Measurements from ENCODE around the gene RHEBL1.

RHEBL1 gene

DNA sequence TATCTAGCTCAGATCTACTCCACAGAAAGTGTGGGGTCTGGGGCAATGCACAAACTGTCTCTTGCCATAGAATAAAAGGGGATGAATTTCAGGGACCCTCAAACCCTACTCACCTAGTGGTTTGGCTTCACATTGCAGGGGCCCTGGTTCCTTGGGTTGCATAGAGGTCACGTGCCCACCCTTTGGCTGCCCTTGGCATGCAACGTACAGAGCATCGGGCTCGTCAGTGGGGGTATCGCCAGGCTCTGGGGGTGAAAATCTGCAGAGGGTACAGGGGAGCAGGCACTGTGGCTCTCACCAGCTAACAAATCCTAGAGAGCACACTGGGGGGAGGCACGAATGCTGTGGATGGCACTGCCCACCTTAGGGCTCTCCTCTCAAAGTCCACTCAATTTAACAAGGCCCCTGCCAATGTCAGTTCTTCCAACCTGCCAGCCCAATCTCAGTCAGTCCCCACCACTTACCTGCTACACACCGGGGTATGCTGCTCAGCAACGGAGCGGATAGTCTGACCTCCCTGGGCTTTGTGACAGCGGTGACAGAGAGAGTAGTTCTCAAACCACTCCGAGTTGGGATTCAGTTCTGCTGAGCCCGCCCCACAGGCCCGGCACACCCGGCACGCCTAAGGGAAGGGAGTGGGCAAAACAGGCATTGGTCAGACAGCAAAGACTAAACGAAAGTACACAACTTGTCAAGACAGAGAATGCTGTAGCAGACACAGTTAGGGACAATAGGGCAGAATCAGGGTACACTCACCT lies 17.1 kb downstream of the RHEBL1 start:
- DNase-seq: no peak

DNA sequence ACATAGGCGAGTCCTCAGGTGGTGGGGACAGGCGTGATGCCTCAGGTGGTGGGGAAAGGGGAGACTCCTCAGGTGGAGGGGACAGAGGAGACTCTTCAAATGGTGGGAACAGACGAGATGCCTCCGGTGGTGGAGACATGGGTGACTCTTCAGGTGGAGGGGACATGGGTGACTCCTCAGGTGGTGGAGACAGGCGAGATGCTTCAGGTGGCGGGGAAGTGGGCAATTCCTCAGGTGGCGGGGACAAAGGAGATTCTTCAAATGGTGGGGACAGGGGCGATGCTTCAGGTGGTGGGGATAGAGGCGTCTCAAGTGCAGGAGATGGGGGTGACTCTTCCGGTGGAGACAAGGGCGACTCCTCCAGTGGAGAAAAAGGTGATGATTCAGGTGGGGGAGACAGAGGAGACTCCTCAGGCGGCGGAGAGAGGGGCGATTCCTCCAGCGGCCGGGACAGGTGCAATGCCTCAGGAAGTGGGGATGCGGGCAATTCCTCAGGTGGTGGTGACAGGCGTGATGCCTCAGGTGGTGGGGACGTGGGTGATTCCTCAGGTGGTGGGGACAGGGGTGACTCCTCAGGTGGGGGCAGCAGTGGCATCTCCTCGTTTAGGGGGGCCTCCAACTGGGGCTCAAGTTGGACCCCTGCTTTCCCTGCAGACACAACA lies 17.9 kb downstream of the RHEBL1 start:
- no peak for DNase-seq

DNA sequence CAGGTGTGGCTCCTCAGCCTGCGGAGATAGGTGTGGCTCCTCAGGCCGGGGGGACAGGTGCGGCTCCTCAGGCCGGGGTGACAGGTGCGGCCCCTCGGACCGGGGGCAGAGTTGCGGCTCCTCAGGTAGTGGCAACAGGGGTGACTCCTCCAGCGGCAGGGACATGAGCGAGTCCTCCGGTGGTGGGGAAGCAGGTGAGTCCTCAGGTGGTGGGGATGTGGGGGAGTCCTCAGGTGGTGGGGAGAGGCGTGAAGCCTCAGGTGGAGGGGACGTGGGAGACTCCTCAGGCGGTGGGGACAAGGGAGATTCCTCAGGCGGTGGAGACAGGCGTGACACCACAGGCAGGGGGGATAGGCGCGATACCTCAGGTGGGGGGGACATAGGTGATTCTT lies 18.4 kb downstream of the RHEBL1 start:
- no peak for DNase-seq

DNA sequence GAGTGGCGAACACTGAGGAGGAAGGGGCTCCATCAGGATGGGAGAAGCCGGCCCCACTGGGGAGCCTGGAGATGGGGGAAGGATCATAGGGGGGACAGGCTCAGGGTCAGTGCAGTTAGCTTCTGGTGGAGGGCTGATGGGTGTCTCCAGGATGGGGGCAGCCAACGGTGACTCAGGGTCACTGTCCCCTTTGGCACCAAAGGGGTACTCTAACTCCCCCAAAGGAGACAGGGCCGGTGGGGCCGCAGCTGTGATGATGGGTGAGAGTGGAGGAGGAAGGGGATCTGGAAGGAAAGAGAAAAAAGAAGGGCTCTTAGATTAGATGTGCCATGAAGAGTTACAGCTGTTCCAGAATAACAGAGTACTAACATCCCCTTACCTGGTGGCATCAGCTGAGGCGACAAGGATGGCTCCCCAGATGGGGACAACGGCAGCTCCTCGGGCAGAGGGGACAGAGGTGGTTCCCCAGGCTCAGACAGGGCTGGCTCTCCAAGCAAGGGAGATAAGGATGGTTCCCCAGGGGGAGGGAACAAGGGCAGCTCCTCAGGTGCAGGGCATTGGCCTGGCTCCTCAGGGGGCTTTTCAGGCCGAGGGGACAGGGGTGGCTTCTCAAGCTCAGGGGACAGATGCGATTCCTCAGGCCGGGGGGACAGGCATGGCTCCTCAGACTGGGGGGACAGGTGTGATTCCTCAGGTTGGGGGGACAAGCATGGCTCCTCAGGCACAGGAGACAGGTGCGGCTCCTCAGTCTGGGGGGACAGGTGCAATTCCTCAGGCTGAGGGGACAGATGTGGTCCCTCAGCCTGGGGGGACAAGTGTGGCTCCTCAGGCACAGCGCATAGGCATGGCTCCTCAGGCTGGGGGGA lies 19.0 kb downstream of the RHEBL1 start:
- no peak for DNase-seq

DNA sequence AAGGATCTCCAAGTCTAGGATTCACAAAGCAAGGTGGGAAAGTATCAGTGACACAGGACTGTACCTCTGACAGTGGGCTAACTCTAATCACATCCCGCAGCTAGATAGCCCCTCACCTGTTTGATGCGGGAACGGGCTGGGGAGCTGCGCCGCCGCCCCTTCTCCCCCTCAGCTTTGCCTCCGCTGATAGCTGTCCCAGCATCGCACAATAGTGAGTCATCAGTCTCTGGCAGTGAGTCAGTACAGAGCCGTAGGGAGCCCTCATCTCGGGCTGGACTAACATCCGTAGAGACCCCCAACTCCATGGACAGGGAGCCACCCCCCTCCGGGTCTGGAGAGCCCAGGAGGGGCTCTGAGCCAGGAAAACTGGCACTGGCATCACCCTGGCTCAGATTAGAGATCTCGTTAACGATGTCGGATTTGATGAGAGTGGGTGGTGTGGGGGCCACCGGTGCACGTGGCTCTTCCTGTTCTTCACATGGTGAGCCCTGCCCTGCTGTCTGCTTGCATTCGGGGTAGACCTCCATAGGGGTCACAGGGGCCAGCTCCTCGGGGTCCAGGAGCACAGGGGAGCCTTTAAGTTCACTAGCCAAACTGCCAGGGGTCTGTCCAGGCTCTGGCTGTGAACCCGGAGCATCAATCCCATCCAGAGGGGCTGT lies 20.1 kb downstream of the RHEBL1 start:
- no peak for DNase-seq

DNA sequence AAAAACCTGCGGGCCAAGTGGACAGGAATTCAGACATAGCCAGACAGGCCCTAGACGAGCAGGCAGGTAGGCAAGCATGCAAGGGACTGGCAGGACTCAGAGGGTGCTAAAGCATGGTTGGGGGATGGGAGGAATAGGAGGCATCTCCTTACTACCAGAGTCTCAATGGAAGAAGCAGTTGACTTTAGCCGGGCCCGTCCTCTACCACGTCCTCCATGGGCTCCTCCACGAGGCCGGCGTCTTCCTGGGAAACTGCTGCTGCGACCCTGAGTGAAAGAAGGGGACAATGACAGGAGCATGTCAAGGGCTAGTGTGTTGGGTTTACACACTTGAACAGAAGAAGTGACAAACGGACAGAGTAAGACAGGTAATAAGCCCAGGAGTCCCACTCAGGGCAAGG lies 20.8 kb downstream of the RHEBL1 start:
- no peak for DNase-seq

DNA sequence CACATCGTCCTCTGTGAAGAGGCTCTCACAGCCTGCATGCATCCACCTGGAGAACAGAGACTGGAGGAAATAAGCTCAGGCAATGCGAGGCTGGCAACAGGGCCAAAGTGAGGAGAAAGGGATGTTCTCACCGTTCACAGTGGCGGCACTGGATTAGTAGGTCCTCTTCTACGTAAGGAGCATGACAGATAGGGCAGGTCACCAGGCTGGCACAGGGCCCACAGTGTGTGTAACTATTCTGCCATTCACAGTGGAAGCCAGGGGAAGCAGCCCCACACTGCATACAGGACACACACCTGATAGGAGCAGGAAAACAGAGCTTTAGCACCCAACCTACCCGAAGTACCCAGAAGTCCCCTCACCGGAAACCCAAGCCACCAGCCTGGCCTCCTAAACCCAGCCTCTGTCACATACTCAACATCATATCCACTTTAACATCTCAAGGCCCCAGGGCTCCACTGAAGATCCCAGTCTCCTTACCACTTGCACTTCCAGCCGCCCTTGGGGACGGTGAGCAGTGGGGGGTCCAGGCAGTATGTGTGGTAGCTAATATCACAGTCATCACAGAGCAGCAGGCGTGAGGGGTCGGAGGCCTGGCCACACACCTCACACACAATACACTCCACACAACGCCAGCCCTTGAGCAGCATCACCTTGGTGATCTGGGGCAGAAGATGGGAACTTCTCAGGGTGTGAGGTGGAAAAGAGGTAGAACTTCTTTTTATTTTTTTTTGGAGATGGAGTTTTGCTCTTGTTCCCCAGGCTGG lies 23.5 kb downstream of the RHEBL1 start:
- DNase-seq: no peak

DNA sequence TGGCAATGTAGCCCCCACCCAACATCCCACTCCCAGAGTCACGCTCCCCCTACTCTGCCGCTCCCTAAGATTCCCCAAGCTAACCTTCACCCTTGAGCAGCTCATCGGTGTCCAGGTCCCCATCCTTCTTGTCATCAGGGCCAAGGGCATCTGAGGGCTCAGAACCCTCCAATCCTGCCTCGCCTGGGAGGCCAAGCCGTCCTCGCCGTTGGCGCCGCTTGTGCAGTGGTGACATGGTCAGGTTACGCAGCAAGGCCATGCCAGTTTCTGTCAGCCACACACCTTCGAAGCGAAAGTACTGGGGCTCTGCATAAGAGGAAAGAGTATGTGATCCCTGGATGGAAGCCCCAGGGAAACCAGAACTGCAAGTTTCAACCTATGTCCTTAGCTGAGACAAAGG lies 25.1 kb downstream of the RHEBL1 start:
- no peak for DNase-seq

DNA sequence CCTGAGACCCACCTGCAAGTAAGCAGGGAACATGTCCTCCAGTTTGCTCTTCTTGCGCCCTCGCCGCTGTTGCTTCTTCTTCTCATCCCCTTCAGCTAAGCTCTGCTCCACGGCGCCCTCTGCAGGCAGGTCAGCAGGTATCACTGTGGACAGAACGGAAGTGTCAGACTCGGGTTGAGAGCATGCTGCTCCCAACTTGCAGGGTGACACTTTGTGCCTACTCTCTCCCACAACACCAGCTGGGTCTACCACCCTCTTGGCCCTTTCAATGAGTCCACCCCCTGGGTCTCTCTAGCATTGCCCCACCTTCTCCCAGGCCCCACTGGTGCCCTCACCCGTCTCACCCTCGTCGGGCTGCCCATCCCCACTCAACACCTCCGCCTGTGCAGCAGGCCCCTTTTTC lies 25.9 kb downstream of the RHEBL1 start:
- DNase-seq: no peak

DNA sequence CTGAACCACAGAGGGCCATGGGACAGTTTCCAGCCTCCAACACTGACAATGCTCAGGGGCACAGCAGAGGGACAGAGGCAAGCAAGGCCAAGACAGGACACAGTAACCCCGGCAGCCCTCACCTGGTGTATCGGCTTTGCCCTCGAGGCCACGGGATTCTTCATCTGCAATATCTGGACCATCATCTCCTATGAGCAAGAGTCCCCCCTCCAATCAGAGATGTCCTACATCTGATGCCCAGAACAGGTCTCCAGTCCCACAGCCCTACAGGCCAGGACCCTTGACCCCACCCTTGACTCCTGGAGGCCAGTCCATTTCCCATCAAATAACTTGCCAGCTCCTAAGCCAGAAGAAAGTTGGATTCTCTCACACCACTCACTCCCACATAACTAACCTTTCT lies 26.5 kb downstream of the RHEBL1 start:
- DNase-seq: no peak

DNA sequence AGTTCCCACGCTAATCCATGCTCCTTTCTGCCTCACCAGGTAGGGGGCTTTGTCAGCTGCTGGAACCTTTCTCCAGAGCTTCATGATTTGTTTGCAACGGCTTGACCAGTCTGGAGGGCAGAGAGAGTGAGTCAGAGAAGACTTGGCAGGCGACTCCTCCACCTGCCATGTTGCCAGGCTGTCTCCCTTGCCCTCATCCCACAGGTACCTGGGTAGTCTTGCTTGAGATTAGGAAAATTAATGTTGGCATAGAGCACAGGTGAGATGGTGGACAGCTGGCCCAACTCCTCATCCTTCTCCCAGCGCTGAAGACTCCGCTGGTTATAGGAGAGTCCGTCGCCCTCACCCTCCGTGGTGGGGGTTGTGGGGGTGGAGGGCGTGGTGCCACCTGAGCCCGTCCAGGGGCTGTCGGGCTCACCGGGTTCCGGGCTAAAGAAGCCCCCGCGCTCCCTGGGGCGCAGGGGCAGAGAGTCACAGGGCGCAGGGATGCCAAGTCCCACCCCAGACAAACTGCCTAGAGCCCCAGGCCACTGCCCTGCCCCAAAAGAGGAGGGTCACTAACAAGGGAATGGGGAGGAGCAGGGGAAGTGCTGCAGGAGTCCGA lies 27.8 kb downstream of the RHEBL1 start:
- no peak for DNase-seq

DNA sequence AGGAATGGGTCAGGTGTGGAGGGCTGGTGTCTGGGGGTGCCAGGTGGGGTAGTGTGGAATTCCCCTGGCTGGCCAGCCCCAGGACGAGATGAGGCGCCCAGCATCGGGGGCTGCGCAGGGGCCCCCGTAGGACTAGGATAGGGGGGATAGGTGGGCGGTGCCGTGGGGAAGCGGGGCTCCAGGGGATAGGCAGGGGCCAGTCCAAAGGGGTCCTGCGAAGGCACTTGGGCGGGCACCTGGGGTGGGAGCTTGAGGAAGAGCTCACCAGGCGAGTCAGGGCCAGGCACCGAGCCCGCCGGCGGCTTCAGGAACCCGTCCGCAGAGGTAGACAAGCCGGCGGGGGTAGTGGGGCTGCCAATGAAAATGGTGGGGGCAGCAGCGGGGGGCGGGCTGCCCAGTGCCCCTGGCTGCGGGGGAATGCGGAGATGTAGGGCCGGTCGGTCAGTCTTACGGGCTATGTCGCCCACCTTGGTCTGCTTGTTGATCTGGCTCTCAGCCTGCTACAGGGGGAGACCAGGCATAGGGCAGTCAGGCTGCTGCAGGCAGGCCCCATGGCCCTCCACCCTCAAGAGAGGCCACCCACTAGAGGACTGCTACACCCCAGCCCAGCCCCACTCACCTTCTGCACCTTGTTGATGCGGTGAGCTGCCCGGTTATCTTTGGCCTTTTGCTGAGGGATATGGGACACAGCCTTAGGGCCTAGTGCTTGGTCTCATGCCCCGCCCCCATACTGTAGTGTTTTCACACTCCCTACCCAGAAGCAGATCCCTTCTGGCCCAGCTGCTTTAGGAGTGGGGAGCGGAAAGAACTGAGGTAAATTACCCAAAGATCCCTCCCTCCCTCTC lies 28.5 kb downstream of the RHEBL1 start:
- no peak for DNase-seq

DNA sequence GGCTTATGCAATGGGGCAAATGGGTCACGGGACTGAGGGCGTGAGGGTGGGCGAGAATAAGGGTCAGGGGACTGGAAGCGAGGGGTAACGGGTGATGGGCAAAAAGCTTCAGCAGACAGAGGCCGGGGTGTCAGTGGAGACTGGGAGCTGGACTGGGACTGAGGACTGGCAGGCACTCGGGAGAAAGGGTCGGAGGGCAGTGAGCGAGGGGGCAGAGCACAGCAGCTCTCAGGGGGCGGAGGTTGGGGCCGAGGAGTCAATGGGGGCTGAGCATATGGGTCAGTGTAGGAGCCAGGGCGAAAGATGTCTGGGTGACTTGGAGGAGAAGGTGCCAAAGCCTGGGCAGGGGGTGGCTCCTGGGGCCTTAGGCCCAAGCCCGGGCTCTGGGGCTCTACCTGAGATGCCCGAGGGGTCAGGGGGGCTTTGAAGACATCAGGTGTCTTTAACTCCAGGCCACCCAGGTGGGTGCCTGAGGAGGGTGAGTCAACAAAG lies 29.4 kb downstream of the RHEBL1 start:
- DNase-seq: no peak

DNA sequence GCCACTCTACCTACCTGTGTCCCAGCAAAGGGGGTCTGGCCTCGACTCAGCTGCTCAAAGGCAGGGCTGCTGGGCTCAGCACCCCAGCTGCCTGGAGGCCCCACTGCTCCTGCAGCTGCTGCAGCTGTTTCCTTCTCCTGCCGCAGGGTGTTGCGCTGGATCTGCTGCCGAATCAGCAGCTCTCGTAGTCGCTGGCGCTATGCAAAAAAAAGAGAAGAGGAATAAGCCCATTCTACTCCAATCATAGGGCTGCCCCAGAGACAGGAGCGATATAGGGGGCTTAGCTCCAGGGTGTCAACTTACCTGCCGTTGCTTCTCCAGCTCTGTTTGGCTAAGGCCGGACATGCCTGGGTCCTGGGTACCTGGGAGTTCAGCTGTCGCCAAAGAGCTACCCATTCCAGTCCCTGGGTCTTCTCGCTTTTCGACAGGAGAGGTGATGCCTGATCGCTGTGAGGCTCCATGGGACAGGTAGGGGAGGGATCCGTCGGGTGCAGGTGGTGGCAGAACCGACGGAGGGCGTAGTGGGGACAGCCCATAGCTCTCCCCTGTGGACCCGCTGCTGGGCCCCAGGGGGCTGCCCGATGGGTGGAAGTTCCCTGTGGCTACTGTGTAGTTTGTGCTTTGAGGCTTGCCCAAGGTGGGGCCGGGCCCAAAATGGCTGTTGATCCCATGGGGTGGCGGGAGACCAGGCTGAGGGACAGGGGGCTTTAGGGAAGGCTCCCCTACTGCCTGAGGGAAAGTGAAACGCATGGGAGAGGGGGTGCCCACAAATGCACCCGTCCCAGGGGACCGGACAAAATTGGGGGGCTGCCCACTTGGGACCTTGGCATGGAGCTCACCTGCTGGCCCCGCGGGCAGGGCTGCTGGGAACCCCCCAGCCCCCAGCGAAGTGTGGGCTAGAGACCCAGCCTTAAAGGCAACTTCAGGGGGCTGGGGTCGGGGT lies 30.1 kb downstream of the RHEBL1 start:
- DNase-seq: no peak

DNA sequence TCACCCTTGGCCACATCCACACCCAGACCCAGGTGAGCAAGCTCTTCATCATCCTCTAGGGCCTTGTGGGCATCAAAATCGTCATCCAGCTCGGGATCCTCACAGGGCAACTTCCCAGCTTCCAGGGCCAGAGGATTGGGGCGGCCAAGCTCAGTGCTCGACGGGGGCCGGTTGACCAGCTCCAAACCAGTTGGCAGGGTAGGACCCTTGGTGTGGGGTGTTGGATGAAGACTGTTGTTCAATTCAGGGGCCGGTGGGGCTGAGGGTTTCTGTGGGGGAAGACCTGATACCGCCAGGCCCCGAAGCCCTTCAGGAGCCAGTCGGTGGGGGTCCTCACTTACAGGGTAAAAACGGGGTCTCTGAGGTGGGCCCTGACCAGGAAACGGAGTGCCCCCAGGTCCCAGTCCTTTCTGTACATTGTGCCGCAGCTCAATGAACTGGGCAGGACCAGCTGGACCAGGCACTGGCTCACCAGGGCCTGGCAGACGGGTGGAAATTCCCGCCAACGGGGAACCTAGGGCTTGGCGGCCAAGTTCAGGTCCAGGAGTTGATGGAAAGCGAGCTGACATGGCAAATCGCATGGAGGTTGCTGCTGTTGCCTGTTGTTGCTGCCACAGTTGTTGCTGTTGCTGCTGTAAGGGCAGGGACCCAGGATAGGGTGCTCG lies 31.4 kb downstream of the RHEBL1 start:
- DNase-seq: no peak

DNA sequence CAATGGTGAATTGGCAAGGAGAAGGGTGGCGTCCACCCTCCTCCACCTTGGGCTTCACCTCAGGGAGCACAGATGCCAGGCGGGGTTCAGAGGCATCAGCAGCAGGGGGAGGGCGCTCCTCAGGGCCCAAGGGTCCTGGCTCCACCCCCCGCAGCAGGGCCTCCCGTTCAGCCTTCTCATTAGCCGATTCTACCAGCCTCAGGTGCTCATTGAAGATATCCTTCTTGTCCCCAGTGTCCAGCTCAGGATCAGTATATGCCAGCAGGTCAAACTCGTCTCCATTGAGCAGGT lies 31.9 kb downstream of the RHEBL1 start:
- no peak for DNase-seq

DNA sequence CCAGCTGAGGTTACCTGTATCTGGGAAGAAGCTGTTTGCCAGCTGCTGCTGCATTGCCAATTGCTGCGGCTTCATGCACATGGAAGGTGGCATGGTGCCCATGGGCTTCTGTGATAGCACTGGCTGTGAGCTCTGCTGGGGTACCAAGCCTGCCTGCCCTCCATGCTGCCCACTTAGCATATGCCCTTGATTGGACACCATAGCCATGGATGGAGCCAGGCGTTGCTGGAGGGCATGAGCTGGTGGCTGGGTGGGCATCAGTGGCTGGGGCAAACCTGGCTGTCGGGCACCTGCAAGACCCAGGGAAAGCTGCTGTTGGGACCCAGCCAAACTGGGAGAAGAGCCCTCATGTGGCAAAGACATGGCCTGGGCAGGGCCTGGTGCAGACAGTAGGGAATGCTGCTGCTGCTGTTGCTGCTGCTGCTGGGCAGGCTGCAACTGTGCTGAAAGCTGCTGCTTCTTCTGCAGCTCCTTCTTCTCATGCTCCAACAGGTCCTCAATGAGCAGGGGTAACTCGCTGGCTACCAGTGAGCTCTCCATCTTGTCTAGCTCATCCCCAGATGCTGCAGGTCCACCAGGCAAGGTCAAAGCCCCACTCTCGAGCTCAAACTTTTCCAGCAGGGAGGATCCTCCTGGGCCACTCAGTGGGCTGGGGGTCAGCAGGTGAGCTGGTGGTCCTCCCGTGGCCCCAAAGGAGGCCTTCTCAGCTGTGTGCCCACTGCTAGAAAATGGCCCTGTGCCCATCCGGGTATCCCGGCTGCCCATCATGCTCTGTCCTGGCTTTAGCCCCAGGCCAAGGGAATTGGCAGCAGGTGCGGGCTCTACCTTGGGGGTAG lies 32.5 kb downstream of the RHEBL1 start:
- DNase-seq: no peak

DNA sequence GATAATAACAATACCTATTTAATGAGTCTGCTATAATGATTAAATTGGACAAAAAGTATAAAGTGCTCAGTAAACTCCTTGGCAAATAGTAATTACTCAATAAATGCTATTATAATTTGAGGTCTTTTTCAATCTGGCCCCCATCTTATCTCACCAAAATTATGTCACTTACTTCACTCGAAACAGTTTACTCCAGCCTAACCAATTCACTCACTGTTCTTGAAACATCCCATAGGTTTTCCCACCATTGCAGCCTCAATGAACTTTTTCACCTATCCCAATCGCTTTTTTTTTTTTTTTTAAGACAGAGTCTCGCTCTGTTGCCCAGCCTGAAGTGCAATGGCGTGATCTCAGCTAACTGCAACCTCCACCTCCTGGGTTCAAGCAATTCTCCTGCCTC lies 33.8 kb downstream of the RHEBL1 start:
- no peak for DNase-seq

DNA sequence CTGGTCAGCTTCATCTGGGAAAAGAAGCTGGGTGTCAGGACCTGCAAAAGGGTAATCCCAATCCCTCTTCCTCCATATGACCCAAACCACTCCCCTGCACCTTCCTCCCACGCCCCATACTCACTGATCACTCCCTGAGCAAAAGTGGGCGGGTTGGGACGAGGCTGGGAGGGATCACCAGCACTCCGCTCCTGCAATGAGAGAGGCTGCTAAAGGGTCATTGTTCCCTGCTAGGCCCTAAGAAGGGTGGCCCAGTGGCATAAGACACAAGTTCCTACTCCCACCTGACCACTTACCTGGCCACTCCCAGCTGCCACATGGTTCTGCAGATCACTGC lies 35.5 kb downstream of the RHEBL1 start:
- no peak for DNase-seq

Measured in DMS79 (cell line).